Stimulated activated effector memory CD8-positive, alpha-beta T cell treated with anti-CD3 and anti-CD28 coated beads, Interleukin-12 subunit alpha, Interleukin-12 subunit beta, amount 100 ng/mL, for 72 hours (primary cell): ENCODE measurements around the gene UCP3.

ENCODE experiments used
- ATAC-seq: fragments of 150-1000 bp; cut with Tn5 transposase; 2 replicates; pipeline ENCODE4 v1.10.0; 2021
- DNase-seq, 2 donors: peaks; one replicate each; pipeline ENCODE4 v3.0.0; 2021 to 2022; ENCODE audit warnings: low spot score in 2 of 2
- H3K27ac Mint-ChIP-seq: one replicate; pipeline ENCODE4 v1.8.0; 2022; ENCODE audit warnings: mild to moderate bottlenecking, mixed read lengths
- H3K36me3 Mint-ChIP-seq: one replicate; pipeline ENCODE4 v1.8.0; 2022; ENCODE audit warnings: mild to moderate bottlenecking, mixed read lengths
- H3K4me1 Mint-ChIP-seq: one replicate; pipeline ENCODE4 v1.8.0; 2022; ENCODE audit warnings: mixed read lengths
- H3K4me3 Mint-ChIP-seq: one replicate; pipeline ENCODE4 v1.8.0; 2022; ENCODE audit warnings: mild to moderate bottlenecking, mixed read lengths
- H3K9me3 Mint-ChIP-seq: one replicate; pipeline ENCODE4 v1.8.0; 2022; ENCODE audit warnings: mixed read lengths

The UCP3 gene

GRCh38 chr11:73980001-73980961 is 28.6 kb downstream of the UCP3 start:
- DNase-seq (peak; percentile 37 to 76), ATAC-seq (peak; percentile 49)
- H3K9me3 Mint-ChIP-seq = no peaks in the 10 kb centered on the region
- H3K36me3 Mint-ChIP-seq = peaks cover 81% of the 10 kb centered on the region
- peak overlapping the region; percentile 99 for H3K4me3 Mint-ChIP-seq
- peak overlapping the region; percentile 98 for H3K27ac Mint-ChIP-seq
- peaks cover 79% of the 10 kb centered on the region for H3K4me1 Mint-ChIP-seq

- no peak for ATAC-seq
- Mint-ChIP-seq H3K4me3 (peak overlapping the region; percentile 99), H3K36me3 (peaks cover 97% of the 10 kb centered on the region), H3K27ac (peak overlapping the region; percentile 98), H3K9me3 (no peaks in the 10 kb centered on the region), H3K4me1 (peaks cover 89% of the 10 kb centered on the region)
- DNase-seq = no peak
These were observed 30.3 kb downstream of the UCP3 start for GRCh38 chr11:73978576-73979086.

- peak overlapping the region; percentile 99 for H3K4me3 Mint-ChIP-seq
- no peaks in the 10 kb centered on the region for H3K9me3 Mint-ChIP-seq
- H3K4me1 Mint-ChIP-seq = peaks cover 89% of the 10 kb centered on the region
- H3K36me3 Mint-ChIP-seq = peaks cover 100% of the 10 kb centered on the region
- DNase-seq (no peak), ATAC-seq (no peak)
- peak overlapping the region; percentile 98 for H3K27ac Mint-ChIP-seq
These were observed 30.9 kb downstream of the UCP3 start for GRCh38 chr11:73977856-73978519.

- peaks cover 98% of the 10 kb centered on the region for H3K36me3 Mint-ChIP-seq
- H3K4me3 Mint-ChIP-seq = peak overlapping the region; percentile 99
- ATAC-seq = no peak
- DNase-seq = no peak
- H3K9me3 Mint-ChIP-seq = no peaks in the 10 kb centered on the region
- H3K27ac Mint-ChIP-seq = peak overlapping the region; percentile 98
- peaks cover 98% of the 10 kb centered on the region for H3K4me1 Mint-ChIP-seq
These were observed 32.3 kb downstream of the UCP3 start for GRCh38 chr11:73976451-73977151.

GRCh38 chr11:73975479-73975757 is 33.5 kb downstream of the UCP3 start:
- Mint-ChIP-seq H3K36me3 (peaks cover 92% of the 10 kb centered on the region), H3K9me3 (no peaks in the 10 kb centered on the region), H3K4me3 (peak overlapping the region; percentile 99), H3K4me1 (peaks cover 98% of the 10 kb centered on the region), H3K27ac (peak overlapping the region; percentile 98)
- ATAC-seq (no peak), DNase-seq (peak in 1 of 2 donors; percentile 48)

GRCh38 chr11:73974604-73975478 is 34.0 kb downstream of the UCP3 start:
- Mint-ChIP-seq H3K9me3 (no peaks in the 10 kb centered on the region), H3K4me3 (peak overlapping the region; percentile 99)

GRCh38 chr11:73972620-73973449 is 36.0 kb downstream of the UCP3 start:
- no peak for DNase-seq
- peaks cover 79% of the 10 kb centered on the region for H3K36me3 Mint-ChIP-seq
- H3K4me3 Mint-ChIP-seq = peak overlapping the region; percentile 99

More at GRCh38 chr11:73974604-73975478, 34.0 kb downstream of the UCP3 start:
- peak overlapping the region; percentile 98 for H3K27ac Mint-ChIP-seq
- ATAC-seq (no peak), DNase-seq (no peak)
- peaks cover 91% of the 10 kb centered on the region for H3K36me3 Mint-ChIP-seq
- peaks cover 98% of the 10 kb centered on the region for H3K4me1 Mint-ChIP-seq

GRCh38 chr11:73972187-73972586 is 36.7 kb downstream of the UCP3 start:
- Mint-ChIP-seq H3K4me3 (no peak overlapping the region), H3K4me1 (peaks cover 89% of the 10 kb centered on the region), H3K27ac (peak overlapping the region; percentile 98), H3K36me3 (peaks cover 78% of the 10 kb centered on the region), H3K9me3 (no peaks in the 10 kb centered on the region)
- ATAC-seq = no peak
- no peak for DNase-seq

More at GRCh38 chr11:73972620-73973449, 36.0 kb downstream of the UCP3 start:
- peak overlapping the region; percentile 98 for H3K27ac Mint-ChIP-seq
- no peaks in the 10 kb centered on the region for H3K9me3 Mint-ChIP-seq
- no peak for ATAC-seq
- peaks cover 96% of the 10 kb centered on the region for H3K4me1 Mint-ChIP-seq

- ATAC-seq (no peak), DNase-seq (peak in 1 of 2 donors; percentile 53)
- no peaks in the 10 kb centered on the region for H3K9me3 Mint-ChIP-seq
- H3K27ac Mint-ChIP-seq = peak overlapping the region; percentile 98
- H3K36me3 Mint-ChIP-seq = peaks cover 69% of the 10 kb centered on the region
- peaks cover 80% of the 10 kb centered on the region for H3K4me1 Mint-ChIP-seq
- H3K4me3 Mint-ChIP-seq = no peak overlapping the region
These were observed 37.6 kb downstream of the UCP3 start for GRCh38 chr11:73971175-73971719.

GRCh38 chr11:73969991-73970800 is 38.7 kb downstream of the UCP3 start:
- peaks cover 58% of the 10 kb centered on the region for H3K36me3 Mint-ChIP-seq
- H3K4me1 Mint-ChIP-seq = peaks cover 69% of the 10 kb centered on the region
- DNase-seq = peak in 1 of 2 donors; percentile 66
- H3K27ac Mint-ChIP-seq = peak overlapping the region; percentile 92
- H3K9me3 Mint-ChIP-seq = no peaks in the 10 kb centered on the region
- ATAC-seq = peak; percentile 29
- no peak overlapping the region for H3K4me3 Mint-ChIP-seq

- H3K27ac Mint-ChIP-seq = peak overlapping the region; percentile 92
- no peaks in the 10 kb centered on the region for H3K9me3 Mint-ChIP-seq
- peaks cover 65% of the 10 kb centered on the region for H3K4me1 Mint-ChIP-seq
- H3K4me3 Mint-ChIP-seq = no peak overlapping the region
- H3K36me3 Mint-ChIP-seq = peaks cover 47% of the 10 kb centered on the region
- no peak for DNase-seq
- ATAC-seq = no peak
These were observed 39.8 kb downstream of the UCP3 start for GRCh38 chr11:73969091-73969490.

GRCh38 chr11:73968356-73968966 is 40.4 kb downstream of the UCP3 start:
- ATAC-seq = no peak
- Mint-ChIP-seq H3K4me1 (peaks cover 63% of the 10 kb centered on the region), H3K27ac (peak overlapping the region; percentile 92), H3K36me3 (peaks cover 41% of the 10 kb centered on the region), H3K4me3 (no peak overlapping the region), H3K9me3 (no peaks in the 10 kb centered on the region)
- no peak for DNase-seq
